Neural cell (in vitro differentiated cells): ENCODE measurements around the gene FBXO3. TPM values are rescaled to one million over a fixed set of nuclear protein-coding genes. Genes with fewer than 3 reads are reported as not detected.

Experiments
- H2AFZ ChIP-seq: fragments of 200-600, 300-800 bp; sonication (generic), shearing (Covaris generic); 2 replicates; pipeline ENCODE4 v1.6.0; 2014; ENCODE audit warnings: low read depth, mild to moderate bottlenecking, antibody characterized with exemption, low read length, moderate library complexity
- H3F3A ChIP-seq: fragments of 200-600 bp; shearing (Covaris generic); 2 replicates; pipeline ENCODE4 v1.6.1; 2016; ENCODE audit warnings: mild to moderate bottlenecking, moderate library complexity, mixed read lengths, antibody characterized with exemption, low read length; ENCODE audit not compliant: insufficient read depth, poor library complexity, severe bottlenecking
- H3K27ac ChIP-seq: fragments of 200-600, 300-800 bp; sonication (generic), shearing (Covaris generic); 2 replicates; pipeline ENCODE4 v1.5.1; 2014; ENCODE audit warnings: mild to moderate bottlenecking, low read length, moderate library complexity
- H3K27me3 ChIP-seq: fragments of 300-800, 200-600 bp; sonication (generic), shearing (Covaris generic); 2 replicates; pipeline ENCODE4 v1.6.0; 2014; ENCODE audit warnings: mild to moderate bottlenecking, low read depth, low read length, moderate library complexity; ENCODE audit not compliant: insufficient read depth
- H3K36me3 ChIP-seq: fragments of 300-800, 200-600 bp; sonication (generic), shearing (Covaris generic); 2 replicates; pipeline ENCODE4 v1.5.1; 2014; ENCODE audit warnings: mild to moderate bottlenecking, antibody characterized with exemption, low read length, moderate library complexity; ENCODE audit not compliant: insufficient read depth
- H3K4me2 ChIP-seq: fragments of 300-800, 200-600 bp; sonication (generic), shearing (Covaris generic); 2 replicates; pipeline ENCODE4 v1.6.0; 2014; ENCODE audit warnings: mild to moderate bottlenecking, low read length
- H3K4me3 ChIP-seq: fragments of 300-800, 200-600 bp; sonication (generic), shearing (Covaris generic); 2 replicates; pipeline ENCODE4 v1.5.1; 2014; ENCODE audit warnings: mild to moderate bottlenecking, low read length, moderate library complexity
- H3K79me2 ChIP-seq: fragments of 200-600 bp; shearing (Covaris generic); replicated peaks from 2 replicates; pipeline ENCODE4 v1.6.0; 2014; ENCODE audit warnings: mild to moderate bottlenecking, low read length, moderate library complexity; ENCODE audit not compliant: insufficient read depth
- H3K9ac ChIP-seq: fragments of 300-800, 200-600 bp; sonication (generic), shearing (Covaris generic); 2 replicates; pipeline ENCODE4 v1.6.1; 2016; ENCODE audit warnings: mild to moderate bottlenecking, low read length, mixed read lengths
- H3K9me2 ChIP-seq: fragments of 200-600 bp; shearing (Covaris generic); 2 replicates; pipeline ENCODE4 v1.6.1; 2016; ENCODE audit warnings: mild to moderate bottlenecking, low read length, mixed read lengths; ENCODE audit not compliant: insufficient read depth
- H3K9me3 ChIP-seq: fragments of 200-600, 300-800 bp; sonication (generic), shearing (Covaris generic); 2 replicates; pipeline ENCODE4 v1.6.1; 2016; ENCODE audit warnings: mild to moderate bottlenecking, mixed run types, low read length, moderate library complexity, mixed read lengths
- H4K20me1 ChIP-seq: fragments of 200-600 bp; shearing (Covaris generic); 2 replicates; pipeline ENCODE4 v1.6.1; 2016; ENCODE audit warnings: mild to moderate bottlenecking, mixed run types; ENCODE audit not compliant: insufficient read depth
- EP300 ChIP-seq: fragments of 450-650 bp; conservative IDR thresholded peaks from 2 replicates; pipeline ENCODE4 v1.6.1; 2014; ENCODE audit warnings: antibody characterized with exemption, mild to moderate bottlenecking, moderate library complexity; ENCODE audit not compliant: poor library complexity, severe bottlenecking
- EZH2 ChIP-seq: fragments of 200-600, 300-800 bp; shearing (Covaris generic), sonication (generic); IDR thresholded peaks from 2 replicates; pipeline ENCODE4 v1.6.1; 2014; ENCODE audit warnings: antibody characterized with exemption, low read length, borderline replicate concordance, mild to moderate bottlenecking; ENCODE audit not compliant: insufficient read depth, poor library complexity, severe bottlenecking
- MXI1 ChIP-seq: fragments of 450-650 bp; conservative IDR thresholded peaks from 2 replicates; pipeline ENCODE4 v1.6.1; 2014; ENCODE audit warnings: antibody characterized with exemption, mild to moderate bottlenecking; ENCODE audit not compliant: poor library complexity, severe bottlenecking
- POLR2AphosphoS5 ChIP-seq: IDR thresholded peaks from 2 replicates; pipeline ENCODE4 v1.6.1; 2012
- RAD21 ChIP-seq: fragments of 450-650 bp; conservative IDR thresholded peaks from 2 replicates; pipeline ENCODE4 v1.6.1; 2014; ENCODE audit warnings: antibody characterized with exemption, mild to moderate bottlenecking, moderate library complexity
- SMC3 ChIP-seq: fragments of 450-650 bp; conservative IDR thresholded peaks from 2 replicates; pipeline ENCODE4 v1.6.1; 2014; ENCODE audit warnings: antibody characterized with exemption, mild to moderate bottlenecking, moderate library complexity; ENCODE audit not compliant: poor library complexity
- TAF1 ChIP-seq: IDR thresholded peaks from 2 replicates; pipeline ENCODE4 v1.6.1; 2012; ENCODE audit warnings: low read depth
- polyA plus RNA-seq: library from polyadenylated mRNA; depleted of rRNA; stranded (reverse); fragments of >200 nt; gene quantifications from 2 replicates; pipeline ENCODE4 v1.2.3, GENCODE V29; 2014
- TF ChIP-seq, protein P1 (sequence below): fragments of 450-650 bp; IDR thresholded peaks from 2 replicates; pipeline ENCODE4 v1.5.1; 2014; ENCODE audit warnings: antibody characterized with exemption, mild to moderate bottlenecking, moderate library complexity; ENCODE audit not compliant: poor library complexity, severe bottlenecking
- TF ChIP-seq, protein P2 (sequence below): IDR thresholded peaks from 2 replicates; pipeline ENCODE4 v1.6.1; 2012; ENCODE audit warnings: borderline replicate concordance

Gene FBXO3
- polyA plus RNA-seq, 1 donor from 2014 or later: 115 TPM

DNA sequence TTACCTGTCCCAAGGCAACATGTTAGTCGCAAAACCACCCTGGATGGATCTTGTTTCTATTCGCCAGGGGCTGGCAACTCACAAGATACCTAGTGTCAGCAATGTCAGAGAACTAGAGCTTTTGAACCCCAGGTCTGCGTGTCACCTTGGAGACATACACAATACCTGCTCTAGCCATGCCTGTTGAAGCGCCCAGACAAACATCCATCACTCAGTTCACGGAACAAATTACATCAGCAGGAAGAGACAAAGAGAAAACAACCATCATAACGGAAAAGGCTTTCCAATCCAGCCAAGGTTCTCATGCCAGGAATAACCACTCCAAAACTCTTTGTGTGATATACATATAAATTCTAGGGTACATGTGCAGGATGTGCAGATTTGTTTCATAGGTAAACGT is 40.3 kb downstream of the FBXO3 start:
- Histone ChIP-seq H3K9me2 (no peaks in the 10 kb centered on the region), H2AFZ (no peak overlapping the region), H3K9me3 (no peaks in the 10 kb centered on the region), H3K4me2 (no peak overlapping the region), H4K20me1 (no peaks in the 10 kb centered on the region), H3K36me3 (no peaks in the 10 kb centered on the region), H3K4me3 (peak overlapping the region; percentile 93), H3K27ac (no peak overlapping the region), H3K27me3 (no peaks in the 10 kb centered on the region), H3K9ac (no peak overlapping the region), H3F3A (no peaks in the 10 kb centered on the region), H3K79me2 (peaks cover 35% of the 10 kb centered on the region)
- TF ChIP-seq TAF1 (no peak), SMC3 (no peak), EP300 (no peak)
- TF ChIP-seq, protein P1, sequence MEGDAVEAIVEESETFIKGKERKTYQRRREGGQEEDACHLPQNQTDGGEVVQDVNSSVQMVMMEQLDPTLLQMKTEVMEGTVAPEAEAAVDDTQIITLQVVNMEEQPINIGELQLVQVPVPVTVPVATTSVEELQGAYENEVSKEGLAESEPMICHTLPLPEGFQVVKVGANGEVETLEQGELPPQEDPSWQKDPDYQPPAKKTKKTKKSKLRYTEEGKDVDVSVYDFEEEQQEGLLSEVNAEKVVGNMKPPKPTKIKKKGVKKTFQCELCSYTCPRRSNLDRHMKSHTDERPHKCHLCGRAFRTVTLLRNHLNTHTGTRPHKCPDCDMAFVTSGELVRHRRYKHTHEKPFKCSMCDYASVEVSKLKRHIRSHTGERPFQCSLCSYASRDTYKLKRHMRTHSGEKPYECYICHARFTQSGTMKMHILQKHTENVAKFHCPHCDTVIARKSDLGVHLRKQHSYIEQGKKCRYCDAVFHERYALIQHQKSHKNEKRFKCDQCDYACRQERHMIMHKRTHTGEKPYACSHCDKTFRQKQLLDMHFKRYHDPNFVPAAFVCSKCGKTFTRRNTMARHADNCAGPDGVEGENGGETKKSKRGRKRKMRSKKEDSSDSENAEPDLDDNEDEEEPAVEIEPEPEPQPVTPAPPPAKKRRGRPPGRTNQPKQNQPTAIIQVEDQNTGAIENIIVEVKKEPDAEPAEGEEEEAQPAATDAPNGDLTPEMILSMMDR: no peak

DNA sequence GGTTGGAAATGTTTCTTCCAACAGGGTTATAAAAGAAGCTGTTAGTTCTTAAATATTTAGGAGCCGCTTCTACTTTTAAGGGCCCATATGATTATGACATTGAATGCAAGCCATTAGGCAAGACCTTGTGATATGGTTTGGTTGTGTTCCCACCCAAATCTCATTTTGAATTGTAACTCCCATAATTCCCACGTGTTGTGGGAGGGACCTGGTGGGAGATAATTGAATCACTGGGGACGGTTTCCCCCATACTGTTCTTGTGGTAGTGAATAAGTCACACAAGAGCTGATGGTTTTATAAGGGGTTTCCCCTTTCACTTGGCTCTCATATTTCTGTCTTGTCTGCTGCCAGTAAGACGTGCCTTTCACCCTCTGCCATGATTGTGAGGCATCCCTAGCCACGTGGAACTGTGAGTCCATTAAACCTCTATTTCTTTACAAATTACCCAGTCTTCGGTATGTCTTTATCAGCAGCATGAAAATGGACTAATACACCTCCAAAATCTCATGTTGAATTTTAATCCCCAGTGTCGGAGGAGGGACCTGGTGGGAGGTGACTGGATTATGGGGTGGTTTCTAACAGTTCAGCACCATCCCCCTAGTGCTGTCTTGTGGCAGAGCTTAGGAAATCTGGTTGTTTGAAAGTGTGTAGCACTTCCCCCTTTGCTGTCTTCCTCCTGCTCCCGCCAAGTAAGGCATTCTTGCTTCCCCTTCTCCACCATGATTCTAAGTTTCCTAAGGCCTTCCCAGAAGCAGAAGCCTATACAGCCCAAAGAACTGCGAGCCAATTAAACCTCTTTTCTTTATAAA is 42.4 kb downstream of the FBXO3 start:
- no peaks in the 10 kb centered on the region for H3K36me3 ChIP-seq
- no peaks in the 10 kb centered on the region for H3K9me3 ChIP-seq
- no peak overlapping the region for H3K4me2 ChIP-seq
- H3K27ac ChIP-seq: no peak overlapping the region
- peak overlapping the region; percentile 15 for H3K4me3 ChIP-seq
- no peaks in the 10 kb centered on the region for H3K27me3 ChIP-seq
- no peaks in the 10 kb centered on the region for H3F3A ChIP-seq
- H3K9me2 ChIP-seq: no peaks in the 10 kb centered on the region
- H4K20me1 ChIP-seq: no peaks in the 10 kb centered on the region
- H3K79me2 ChIP-seq: peaks cover 35% of the 10 kb centered on the region
- H3K9ac ChIP-seq: no peak overlapping the region
- H2AFZ ChIP-seq: no peak overlapping the region
- TF ChIP-seq EZH2: no peak
- no peak for TF ChIP-seq RAD21
- no peak for TF ChIP-seq MXI1
- TF ChIP-seq EP300: no peak
- TF ChIP-seq, protein P1: no peak
- no peak for TF ChIP-seq POLR2AphosphoS5
- no peak for TF ChIP-seq TAF1
- no peak for TF ChIP-seq SMC3

DNA sequence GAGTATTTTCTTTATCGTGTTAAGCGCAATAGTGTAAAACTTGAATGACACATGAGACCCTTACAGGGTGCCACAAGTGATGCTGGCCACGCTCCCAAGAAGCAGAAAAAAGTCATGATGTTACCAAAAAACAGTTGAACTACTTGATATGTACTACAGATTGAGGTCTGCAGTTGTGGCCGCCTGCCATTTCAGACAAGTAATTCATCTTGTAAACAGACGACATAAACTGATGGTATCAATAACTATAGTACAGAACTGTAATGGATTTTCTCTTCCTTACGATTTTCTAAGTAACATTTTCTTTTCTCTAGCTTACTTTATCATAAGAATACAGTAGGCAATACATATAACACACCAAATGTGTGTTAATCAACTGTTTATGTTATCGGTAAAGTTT is 43.6 kb downstream of the FBXO3 start:
- no peaks in the 10 kb centered on the region for H4K20me1 ChIP-seq
- H3K79me2 ChIP-seq: peaks cover 36% of the 10 kb centered on the region
- no peak overlapping the region for H3K9ac ChIP-seq
- no peaks in the 10 kb centered on the region for H3F3A ChIP-seq
- H3K36me3 ChIP-seq: no peaks in the 10 kb centered on the region
- H3K9me2 ChIP-seq: no peaks in the 10 kb centered on the region
- H3K9me3 ChIP-seq: no peaks in the 10 kb centered on the region
- no peak overlapping the region for H3K4me3 ChIP-seq
- no peaks in the 10 kb centered on the region for H3K27me3 ChIP-seq
- no peak for TF ChIP-seq TAF1
- TF ChIP-seq, protein P2, sequence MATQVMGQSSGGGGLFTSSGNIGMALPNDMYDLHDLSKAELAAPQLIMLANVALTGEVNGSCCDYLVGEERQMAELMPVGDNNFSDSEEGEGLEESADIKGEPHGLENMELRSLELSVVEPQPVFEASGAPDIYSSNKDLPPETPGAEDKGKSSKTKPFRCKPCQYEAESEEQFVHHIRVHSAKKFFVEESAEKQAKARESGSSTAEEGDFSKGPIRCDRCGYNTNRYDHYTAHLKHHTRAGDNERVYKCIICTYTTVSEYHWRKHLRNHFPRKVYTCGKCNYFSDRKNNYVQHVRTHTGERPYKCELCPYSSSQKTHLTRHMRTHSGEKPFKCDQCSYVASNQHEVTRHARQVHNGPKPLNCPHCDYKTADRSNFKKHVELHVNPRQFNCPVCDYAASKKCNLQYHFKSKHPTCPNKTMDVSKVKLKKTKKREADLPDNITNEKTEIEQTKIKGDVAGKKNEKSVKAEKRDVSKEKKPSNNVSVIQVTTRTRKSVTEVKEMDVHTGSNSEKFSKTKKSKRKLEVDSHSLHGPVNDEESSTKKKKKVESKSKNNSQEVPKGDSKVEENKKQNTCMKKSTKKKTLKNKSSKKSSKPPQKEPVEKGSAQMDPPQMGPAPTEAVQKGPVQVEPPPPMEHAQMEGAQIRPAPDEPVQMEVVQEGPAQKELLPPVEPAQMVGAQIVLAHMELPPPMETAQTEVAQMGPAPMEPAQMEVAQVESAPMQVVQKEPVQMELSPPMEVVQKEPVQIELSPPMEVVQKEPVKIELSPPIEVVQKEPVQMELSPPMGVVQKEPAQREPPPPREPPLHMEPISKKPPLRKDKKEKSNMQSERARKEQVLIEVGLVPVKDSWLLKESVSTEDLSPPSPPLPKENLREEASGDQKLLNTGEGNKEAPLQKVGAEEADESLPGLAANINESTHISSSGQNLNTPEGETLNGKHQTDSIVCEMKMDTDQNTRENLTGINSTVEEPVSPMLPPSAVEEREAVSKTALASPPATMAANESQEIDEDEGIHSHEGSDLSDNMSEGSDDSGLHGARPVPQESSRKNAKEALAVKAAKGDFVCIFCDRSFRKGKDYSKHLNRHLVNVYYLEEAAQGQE: no peak
- TF ChIP-seq EP300: no peak
- TF ChIP-seq MXI1: no peak
- TF ChIP-seq, protein P1: no peak
- no peak for TF ChIP-seq RAD21
- no peak for TF ChIP-seq SMC3
- TF ChIP-seq EZH2: no peak
- TF ChIP-seq POLR2AphosphoS5: no peak
- no peak overlapping the region for H3K27ac ChIP-seq
- no peak overlapping the region for H2AFZ ChIP-seq
- no peak overlapping the region for H3K4me2 ChIP-seq
